Measurements from ENCODE around the gene HDDC3. TPM values are rescaled to one million over a fixed set of nuclear protein-coding genes. Genes with fewer than 3 reads are reported as not detected.

The HDDC3 gene
- total RNA-seq, 1 experiment from 2014 or later, result 25.5 TPM

GRCh38 chr15:90905306-90906180 lies 26.8 kb downstream of the HDDC3 start:
- DNase-seq (ENCODE audit: unreplicated experiment), result no peak
- BruUV-seq (replicated peaks), result no TSS peak
- Mint-ChIP-seq H3K27ac (ENCODE audit: low read depth, unreplicated experiment) (no peak overlapping the region), H3K27me3 (ENCODE audit: insufficient read depth, unreplicated experiment) (no peaks in the 10 kb centered on the region), H3K36me3 (ENCODE audit: insufficient read depth, unreplicated experiment) (peaks cover 27% of the 10 kb centered on the region), H3K4me1 (ENCODE audit: insufficient read depth, unreplicated experiment) (peaks cover 10% of the 10 kb centered on the region), H3K9me3 (ENCODE audit: unreplicated experiment) (no peaks in the 10 kb centered on the region), H3K4me3 (ENCODE audit: unreplicated experiment) (no peak overlapping the region)
- no peak for TF ChIP-seq CTCF (IDR thresholded peaks at IDR 0.05; ENCODE audit: unreplicated experiment)
- intact Hi-C loops (cut with micrococcal nuclease), result no loop called here
- ChIA-PET POLR2A (interaction anchor here (1.0 to 3.3 kb wide), 2 partner anchors 25 to 35 kb away, joined by 3 to 15 read pairs; partner anchors contain the start of gene HDDC3), CTCF (interaction anchor here (0.6 to 12.8 kb wide), 5 partner anchors 20 to 366 kb away, joined by 3 to 131 read pairs (median 4); partner anchors contain the start of genes FES, HDDC3 and UNC45A)

GRCh38 chr15:90904746-90905145 lies 27.6 kb downstream of the HDDC3 start:
- no peak for DNase-seq (ENCODE audit: unreplicated experiment)
- ChIA-PET POLR2A (interaction anchor here (1.0 to 3.3 kb wide), 2 partner anchors 26 to 34 kb away, joined by 3 to 15 read pairs; partner anchors contain the start of gene HDDC3), CTCF (interaction anchor here (0.7 to 12.8 kb wide), 4 partner anchors 19 to 367 kb away, joined by 3 to 131 read pairs (median 44); partner anchors contain the start of genes FES, HDDC3 and UNC45A)
- no peak for TF ChIP-seq CTCF (IDR thresholded peaks at IDR 0.05; ENCODE audit: unreplicated experiment)
- peaks cover 20% of the 10 kb centered on the region for H3K36me3 Mint-ChIP-seq (ENCODE audit: insufficient read depth, unreplicated experiment)
- H3K4me1 Mint-ChIP-seq (ENCODE audit: insufficient read depth, unreplicated experiment), result peaks cover 10% of the 10 kb centered on the region
- no peaks in the 10 kb centered on the region for H3K9me3 Mint-ChIP-seq (ENCODE audit: unreplicated experiment)
- no peaks in the 10 kb centered on the region for H3K27me3 Mint-ChIP-seq (ENCODE audit: insufficient read depth, unreplicated experiment)
- intact Hi-C loops (cut with micrococcal nuclease), result no loop called here
- H3K4me3 Mint-ChIP-seq (ENCODE audit: unreplicated experiment), result no peak overlapping the region
- no peak overlapping the region for H3K27ac Mint-ChIP-seq (ENCODE audit: low read depth, unreplicated experiment)
- TSS peak; percentile 9 for BruUV-seq (replicated peaks)

- POLR2A ChIA-PET, result interaction anchor here (0.6 to 7.9 kb wide), 8 partner anchors 10 to 108 kb away, joined by 3 to 150 read pairs (median 4); partner anchors contain the start of genes FURIN, HDDC3 and UNC45A
- CTCF ChIA-PET, result interaction anchor here (0.6 to 12.8 kb wide), 4 partner anchors 18 to 335 kb away, joined by 3 to 131 read pairs (median 44); partner anchors contain the start of genes FES, HDDC3 and UNC45A
- no peaks in the 10 kb centered on the region for H3K27me3 Mint-ChIP-seq (ENCODE audit: insufficient read depth, unreplicated experiment)
- H3K36me3 Mint-ChIP-seq (ENCODE audit: insufficient read depth, unreplicated experiment), result peaks cover 20% of the 10 kb centered on the region
- no peak for DNase-seq (ENCODE audit: unreplicated experiment)
- peaks cover 10% of the 10 kb centered on the region for H3K4me1 Mint-ChIP-seq (ENCODE audit: insufficient read depth, unreplicated experiment)
- intact Hi-C loops (cut with micrococcal nuclease), result no loop called here
- TF ChIP-seq CTCF (IDR thresholded peaks at IDR 0.05; ENCODE audit: unreplicated experiment), result no peak
- H3K4me3 Mint-ChIP-seq (ENCODE audit: unreplicated experiment), result peak overlapping the region; percentile 82
- H3K9me3 Mint-ChIP-seq (ENCODE audit: unreplicated experiment), result no peaks in the 10 kb centered on the region
- H3K27ac Mint-ChIP-seq (ENCODE audit: low read depth, unreplicated experiment), result peak overlapping the region; percentile 67
- BruUV-seq (replicated peaks), result no TSS peak
Observed at GRCh38 chr15:90903733-90904536, 28.4 kb downstream of the HDDC3 start.

Data from MCF 10A (cell line).